Neural progenitor cell (in vitro differentiated cells): ENCODE results near the gene DSTN. TPM values are rescaled to one million over a fixed set of nuclear protein-coding genes. Genes with fewer than 3 reads are reported as not detected.

Experiments
- DNase-seq: peaks from one replicate; pipeline ENCODE4 v3.0.0-alpha.2; 2016; ENCODE audit warnings: low spot score
- H2AFZ ChIP-seq: fragments of 200-600 bp; sonication (generic); replicated peaks from 2 replicates; pipeline ENCODE4 v1.6.1; 2016; ENCODE audit warnings: antibody characterized with exemption
- H3F3A ChIP-seq: fragments of 200-600 bp; sonication (generic); 2 replicates; pipeline ENCODE4 v1.6.1; 2016; ENCODE audit warnings: antibody characterized with exemption, low read depth
- H3K27ac ChIP-seq: fragments of 200-600 bp; sonication (generic); 2 replicates; pipeline ENCODE4 v1.5.1; 2016; ENCODE audit warnings: mild to moderate bottlenecking
- H3K27me3 ChIP-seq: fragments of 200-600 bp; sonication (generic); 2 replicates; pipeline ENCODE4 v1.6.1; 2016; ENCODE audit warnings: mild to moderate bottlenecking, moderate library complexity
- H3K36me3 ChIP-seq: fragments of 200-600 bp; sonication (generic); 2 replicates; pipeline ENCODE4 v1.5.1; 2016
- H3K4me1 ChIP-seq: fragments of 200-600 bp; sonication (generic); 2 replicates; pipeline ENCODE4 v1.6.1; 2016; ENCODE audit warnings: mixed run types
- H3K4me2 ChIP-seq: fragments of 200-600 bp; sonication (generic); 2 replicates; pipeline ENCODE4 v1.6.1; 2016
- H3K4me3 ChIP-seq: fragments of 200-600 bp; sonication (generic); 2 replicates; pipeline ENCODE4 v1.5.1; 2016
- H3K79me2 ChIP-seq: fragments of 200-600 bp; sonication (generic); 2 replicates; pipeline ENCODE4 v1.6.1; 2016; ENCODE audit warnings: low read depth
- H3K9ac ChIP-seq: fragments of 200-600 bp; sonication (generic); 2 replicates; pipeline ENCODE4 v1.6.1; 2016
- H3K9me3 ChIP-seq: fragments of 200-600 bp; sonication (generic); 2 replicates; pipeline ENCODE4 v1.5.1; 2016; ENCODE audit warnings: low read depth
- H4K20me1 ChIP-seq: fragments of 200-600 bp; sonication (generic); 2 replicates; pipeline ENCODE4 v1.6.1; 2016; ENCODE audit warnings: low read depth
- H3K27ac Mint-ChIP-seq: 3 replicates; pipeline ENCODE4 v1.8.0; 2021; ENCODE audit warnings: mixed read lengths
- H3K27me3 Mint-ChIP-seq: 2 replicates; pipeline ENCODE4 v1.8.0; 2022; ENCODE audit warnings: low read depth, mild to moderate bottlenecking, inconsistent platforms, moderate library complexity, mixed read lengths; ENCODE audit not compliant: insufficient read depth
- H3K36me3 Mint-ChIP-seq: 3 replicates; pipeline ENCODE4 v1.8.0; 2021; ENCODE audit warnings: mixed read lengths
- H3K4me1 Mint-ChIP-seq: 3 replicates; pipeline ENCODE4 v1.8.0; 2021; ENCODE audit warnings: mixed read lengths
- H3K4me3 Mint-ChIP-seq: 3 replicates; pipeline ENCODE4 v1.8.0; 2021; ENCODE audit warnings: mild to moderate bottlenecking, moderate library complexity, mixed read lengths
- H3K9me3 Mint-ChIP-seq: 3 replicates; pipeline ENCODE4 v1.8.0; 2020; ENCODE audit warnings: mixed read lengths
- CTCF ChIP-seq: fragments of 200-600 bp; sonication (generic); IDR thresholded peaks from 2 replicates; pipeline ENCODE4 v1.5.1; 2017; ENCODE audit warnings: antibody characterized with exemption, mild to moderate bottlenecking
- EZH2 ChIP-seq: fragments of 200-600 bp; sonication (generic); IDR thresholded peaks from 2 replicates; pipeline ENCODE4 v1.6.1; 2017; ENCODE audit warnings: antibody characterized with exemption, mild to moderate bottlenecking, moderate library complexity
- EZH2phosphoT487 ChIP-seq: fragments of 200-600 bp; sonication (generic); IDR thresholded peaks from 2 replicates; pipeline ENCODE4 v1.6.1; 2017; ENCODE audit warnings: antibody characterized with exemption
- total RNA-seq: library from RNA; depleted of rRNA; stranded (reverse); fragments of >200 nt; gene quantifications from 2 replicates; pipeline ENCODE4 v1.2.3, GENCODE V29; 2015; ENCODE audit warnings: low replicate concordance

Gene DSTN
- total RNA-seq, 1 donor from 2014 or later = 158 TPM

GRCh38 chr20:17598013-17598550 lies 28.2 kb downstream of the DSTN start:
- TF ChIP-seq EZH2 (no peak), EZH2phosphoT487 (no peak), CTCF (no peak)
- Mint-ChIP-seq H3K27me3 (no peaks in the 10 kb centered on the region), H3K36me3 (peaks cover 26% of the 10 kb centered on the region), H3K9me3 (peaks cover 9% of the 10 kb centered on the region), H3K4me3 (no peak overlapping the region), H3K27ac (no peak overlapping the region), H3K4me1 (peaks cover 7% of the 10 kb centered on the region)
- no peak overlapping the region for H3K4me2 ChIP-seq
- no peaks in the 10 kb centered on the region for H3F3A ChIP-seq
- H3K79me2 ChIP-seq = peaks cover 56% of the 10 kb centered on the region
- H3K27ac ChIP-seq = no peak overlapping the region
- no peak for DNase-seq
- H3K9ac ChIP-seq = no peak overlapping the region
- H3K27me3 ChIP-seq = no peaks in the 10 kb centered on the region
- no peak overlapping the region for H3K4me3 ChIP-seq
- H3K36me3 ChIP-seq = no peaks in the 10 kb centered on the region
- no peaks in the 10 kb centered on the region for H3K9me3 ChIP-seq
- H3K4me1 ChIP-seq = peaks cover 9% of the 10 kb centered on the region
- H4K20me1 ChIP-seq = peaks cover 8% of the 10 kb centered on the region
- H2AFZ ChIP-seq = no peak overlapping the region

DNA sequence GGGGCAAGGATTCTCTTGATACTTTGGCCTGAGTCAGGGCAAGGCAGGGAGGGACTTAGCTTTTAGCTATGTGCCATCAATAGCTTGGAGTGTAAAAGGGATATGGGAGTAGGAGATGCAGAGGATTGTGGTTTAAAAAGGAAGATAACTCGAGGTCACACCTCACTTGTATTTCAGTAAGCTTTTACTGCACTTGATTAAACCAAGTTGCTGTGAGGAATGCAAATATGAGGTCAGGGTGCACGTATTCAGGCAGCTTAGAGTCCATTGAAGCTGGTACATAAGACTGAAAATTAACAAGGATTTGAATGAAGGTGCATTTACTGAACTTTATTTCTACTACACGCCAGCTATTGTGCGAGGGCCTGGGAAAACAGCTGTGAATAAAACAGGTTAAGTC lies 32.1 kb downstream of the DSTN start:
- Mint-ChIP-seq H3K9me3 (peaks cover 7% of the 10 kb centered on the region), H3K27ac (no peak overlapping the region), H3K4me3 (no peak overlapping the region), H3K4me1 (peaks cover 10% of the 10 kb centered on the region), H3K27me3 (no peaks in the 10 kb centered on the region), H3K36me3 (peaks cover 17% of the 10 kb centered on the region)
- Histone ChIP-seq H3K9ac (no peak overlapping the region), H2AFZ (no peak overlapping the region), H4K20me1 (peaks cover 8% of the 10 kb centered on the region), H3K4me3 (no peak overlapping the region), H3K9me3 (no peaks in the 10 kb centered on the region), H3K27ac (no peak overlapping the region), H3K27me3 (no peaks in the 10 kb centered on the region), H3K4me1 (peaks cover 9% of the 10 kb centered on the region), H3F3A (no peaks in the 10 kb centered on the region), H3K4me2 (no peak overlapping the region), H3K36me3 (no peaks in the 10 kb centered on the region), H3K79me2 (peaks cover 26% of the 10 kb centered on the region)
- no peak for DNase-seq
- TF ChIP-seq EZH2 (no peak), EZH2phosphoT487 (no peak), CTCF (no peak)

GRCh38 chr20:17602493-17602892 lies 32.6 kb downstream of the DSTN start:
- Mint-ChIP-seq H3K27ac (no peak overlapping the region), H3K4me3 (no peak overlapping the region), H3K9me3 (peaks cover 3% of the 10 kb centered on the region), H3K27me3 (no peaks in the 10 kb centered on the region), H3K4me1 (peaks cover 10% of the 10 kb centered on the region), H3K36me3 (peaks cover 12% of the 10 kb centered on the region)
- H3K9ac ChIP-seq = no peak overlapping the region
- no peaks in the 10 kb centered on the region for H3K27me3 ChIP-seq
- peaks cover 9% of the 10 kb centered on the region for H3K4me1 ChIP-seq
- peaks cover 21% of the 10 kb centered on the region for H3K79me2 ChIP-seq
- H3K9me3 ChIP-seq = no peaks in the 10 kb centered on the region
- no peaks in the 10 kb centered on the region for H3F3A ChIP-seq
- no peaks in the 10 kb centered on the region for H3K36me3 ChIP-seq
- H3K27ac ChIP-seq = no peak overlapping the region
- peaks cover 8% of the 10 kb centered on the region for H4K20me1 ChIP-seq
- TF ChIP-seq EZH2 = no peak
- no peak for TF ChIP-seq CTCF
- no peak for TF ChIP-seq EZH2phosphoT487
- no peak overlapping the region for H3K4me3 ChIP-seq
- no peak overlapping the region for H3K4me2 ChIP-seq
- no peak overlapping the region for H2AFZ ChIP-seq
- no peak for DNase-seq
